Measurements from ENCODE around the gene LUZP1.
A peak's percentile ranks its signal among the peaks of the same experiment; 100 is the strongest.
"Not testable (repeated sequence)": the region's sequence is repeated elsewhere in the genome, so short reads cannot be mapped to it uniquely, and the experiment has no call there.

LUZP1 gene

DNA sequence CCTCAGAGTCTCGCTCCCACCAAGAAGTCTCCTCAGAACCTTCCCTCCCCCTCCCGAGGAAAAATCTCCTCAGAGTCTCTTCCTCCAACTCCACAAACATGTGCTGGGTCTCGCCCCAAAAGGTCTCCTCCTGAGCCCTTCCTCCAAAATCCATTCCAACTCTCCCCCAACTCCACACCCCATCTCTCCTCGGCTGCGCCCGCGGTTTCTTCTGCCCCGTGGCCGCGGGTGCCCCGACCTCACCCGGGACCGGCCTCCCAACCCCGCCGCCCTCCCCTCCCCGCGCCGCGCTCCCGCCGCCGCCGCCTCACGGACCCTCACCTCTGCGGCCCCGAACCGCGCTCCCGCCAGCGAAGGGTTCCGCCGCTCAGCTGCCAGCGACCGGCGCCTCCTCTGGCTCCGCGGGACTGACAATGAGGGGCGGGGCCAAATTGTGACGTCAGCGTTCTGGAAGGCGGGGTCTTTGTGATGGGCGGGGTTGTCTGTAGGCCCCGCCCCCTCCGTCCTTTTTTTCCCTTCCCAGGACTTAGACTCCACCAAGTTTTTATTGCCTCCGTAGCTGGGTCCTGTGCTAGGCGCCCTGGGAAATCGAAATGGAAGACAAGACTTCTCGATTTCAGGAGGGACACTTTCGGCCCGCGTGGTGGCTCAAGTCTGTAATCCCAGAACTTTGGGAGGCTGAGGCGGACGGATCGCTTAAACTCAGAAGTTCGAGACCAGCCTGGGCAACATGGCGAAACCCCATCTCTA lies at the start of gene LUZP1:
TSS of gene LUZP1 (minus strand) at position 412 of the 750 bp plus-strand sequence.
- peak; percentile 54 to 91 (median 84) for DNase-seq

DNA sequence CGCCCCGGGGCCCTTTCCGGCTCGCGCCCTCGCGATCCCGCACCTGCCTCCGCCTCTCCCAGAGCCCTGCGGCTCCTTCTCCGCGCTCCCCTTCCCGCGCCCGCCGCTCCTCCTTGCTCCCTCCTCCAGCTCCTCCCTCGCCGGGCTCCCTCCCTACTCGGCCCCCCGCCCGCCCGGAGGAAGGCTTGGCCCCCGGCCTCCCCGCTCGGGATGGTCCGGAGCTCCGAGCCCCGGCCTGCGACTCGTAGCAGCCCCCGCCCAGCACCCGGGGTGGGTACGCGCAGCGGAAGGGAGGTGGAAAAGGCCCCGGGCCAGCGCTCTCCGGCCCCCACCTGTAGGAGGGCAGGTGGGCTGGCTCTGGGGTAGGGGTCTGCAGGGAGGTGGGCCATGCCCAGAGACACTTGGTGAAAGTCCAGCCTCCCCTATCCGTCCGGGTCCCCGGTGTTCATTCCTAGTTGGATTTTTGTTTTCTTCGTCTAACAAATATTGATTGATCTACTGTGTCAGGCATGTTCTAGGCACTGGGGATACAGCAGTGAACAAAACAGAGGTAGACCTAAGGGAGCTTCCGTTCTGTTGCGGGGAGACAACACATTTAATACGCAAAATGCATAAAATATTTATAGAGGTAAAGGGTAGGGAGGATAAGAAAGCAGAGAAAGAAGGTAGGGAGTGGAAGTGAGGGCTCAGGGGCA lies 48.9 kb upstream of the LUZP1 start, which contains the start of gene HTR1D:
TSS of gene HTR1D (minus strand) at position 82 of the 695 bp plus-strand sequence. CDS start 23,283 bp downstream, outside the sequence.
- no peak for DNase-seq

DNA sequence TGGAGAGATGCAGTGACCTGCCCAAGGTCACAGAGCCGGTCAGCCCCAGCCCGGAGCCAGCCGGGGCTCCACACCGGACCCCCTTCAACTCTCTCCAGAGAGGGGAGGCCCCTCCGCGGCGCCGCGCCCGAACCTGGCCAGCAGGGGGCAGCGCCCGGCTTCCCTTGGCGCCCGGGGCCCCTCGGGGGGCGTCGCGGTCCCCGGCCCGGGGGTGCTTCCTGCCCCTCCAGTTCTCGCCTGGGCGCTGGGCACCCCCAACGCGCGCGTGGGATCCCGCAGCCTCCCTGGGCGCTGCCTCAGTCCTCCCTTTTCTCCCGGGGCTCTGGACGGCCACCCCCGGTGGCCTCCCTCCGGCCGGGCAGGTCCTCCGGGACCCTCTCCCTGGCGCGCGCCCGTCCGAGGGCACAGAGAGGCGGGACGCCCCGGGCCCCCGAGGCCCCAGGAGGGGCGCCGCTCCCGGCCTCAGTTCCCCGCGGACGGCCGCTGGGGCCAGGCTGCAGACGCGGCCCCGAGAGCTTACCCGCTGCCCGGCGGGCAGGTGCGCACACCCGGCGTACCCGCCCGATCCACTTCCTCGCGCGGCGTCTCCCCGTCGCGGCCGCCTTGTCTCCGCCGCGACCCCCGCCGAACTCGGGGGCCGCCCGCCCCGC lies 48.2 kb upstream of the LUZP1 start:
- DNase-seq, result no peak

DNA sequence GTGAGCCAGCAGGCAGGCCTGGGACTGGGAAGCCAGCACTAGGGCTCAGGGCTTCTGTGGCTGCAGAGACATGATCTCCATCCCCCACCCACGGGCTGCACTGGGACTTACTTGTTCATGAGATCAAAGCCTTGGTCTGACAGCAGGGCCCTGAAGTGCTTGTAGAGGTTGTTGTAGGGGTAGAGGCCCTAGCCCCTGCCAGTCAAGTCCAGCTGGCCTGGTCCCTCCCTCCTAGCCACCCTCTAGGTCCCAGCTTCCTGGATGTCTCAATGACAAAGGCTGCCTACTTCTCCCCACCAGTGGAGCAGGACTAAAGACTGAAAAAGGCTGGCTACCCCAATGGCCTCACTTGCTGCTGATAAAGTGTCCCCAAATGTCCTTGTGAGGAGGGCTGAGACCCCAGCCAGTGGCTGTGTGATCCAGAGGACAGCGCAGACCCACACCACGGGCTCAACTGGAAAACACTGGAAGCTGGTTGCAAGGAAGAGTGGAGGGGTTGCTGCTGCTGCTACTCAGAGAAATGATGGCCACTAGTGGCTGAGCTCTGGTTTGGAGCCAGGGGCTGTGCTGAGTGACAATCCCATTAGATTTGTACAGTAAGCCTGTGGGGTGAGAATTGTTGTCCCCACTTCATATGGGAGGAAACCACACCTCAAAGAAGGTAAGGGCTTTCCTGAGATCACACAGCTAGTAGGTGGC lies 47.2 kb upstream of the LUZP1 start:
- DNase-seq, result no peak

GRCh38 chr1:23215291-23215690 lies 46.6 kb upstream of the LUZP1 start:
- no peak for DNase-seq

DNA sequence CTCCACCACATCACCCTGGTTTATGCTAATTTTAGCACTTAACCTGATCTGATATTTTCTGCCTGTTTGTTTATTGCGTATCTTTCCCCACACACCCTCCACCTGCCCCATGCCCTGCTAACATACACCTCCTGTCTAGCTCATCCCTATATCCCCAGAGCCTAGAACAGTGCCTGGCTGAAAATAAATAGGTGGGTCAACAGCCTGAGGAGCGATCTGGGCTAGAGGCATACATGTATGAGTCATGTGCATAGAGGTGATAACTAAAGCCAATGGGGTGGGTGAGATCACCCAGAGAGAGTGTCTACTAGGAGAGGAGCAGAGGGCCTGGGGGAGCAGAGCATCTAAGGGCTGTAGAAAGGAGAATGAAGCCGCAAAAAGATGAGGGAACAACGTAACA lies 46.0 kb upstream of the LUZP1 start:
- no peak for DNase-seq

DNA sequence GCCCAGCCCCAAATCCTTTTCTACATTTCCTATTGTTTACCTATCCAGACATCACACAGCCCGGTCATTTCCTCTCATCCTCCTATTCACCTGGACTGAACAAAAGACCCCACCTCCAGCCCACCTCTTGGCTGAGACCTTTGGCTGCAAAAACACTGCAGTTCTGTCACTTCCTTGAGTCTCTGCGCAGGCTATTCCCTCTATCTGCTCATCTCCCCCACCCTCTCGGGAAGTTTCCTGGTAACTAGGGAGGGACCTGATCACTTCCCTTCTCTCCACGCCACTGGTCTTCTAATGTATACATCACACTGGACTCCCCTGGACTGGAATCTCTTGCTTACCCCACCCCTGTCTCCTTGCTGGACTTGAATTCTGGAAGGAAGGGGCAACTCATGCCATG lies 43.3 kb upstream of the LUZP1 start:
- no peak for DNase-seq

DNA sequence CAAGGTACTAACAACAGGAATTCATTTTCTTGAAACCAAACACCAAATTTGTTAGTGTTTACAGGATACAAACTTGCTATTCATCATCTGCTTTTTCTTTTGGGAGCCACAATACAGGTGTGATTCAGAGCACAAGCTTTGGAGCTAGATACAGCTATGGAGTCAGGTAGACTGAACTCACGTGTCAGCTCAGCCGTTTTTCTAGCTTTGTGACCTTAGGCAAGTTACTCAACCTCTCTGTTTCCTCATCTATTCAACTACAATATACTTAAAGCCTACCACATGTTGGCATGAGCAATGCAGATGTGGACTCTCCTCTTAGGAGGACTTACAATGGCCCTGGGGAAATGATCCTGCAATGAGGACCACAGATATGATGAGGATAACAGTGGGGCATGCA lies 42.3 kb upstream of the LUZP1 start:
- no peak for DNase-seq

- DNase-seq, result no peak
Observed at GRCh38 chr1:23210351-23210785, 41.7 kb upstream of the LUZP1 start.

- no peak for DNase-seq
Observed at GRCh38 chr1:23209770-23210169, 41.1 kb upstream of the LUZP1 start.

DNA sequence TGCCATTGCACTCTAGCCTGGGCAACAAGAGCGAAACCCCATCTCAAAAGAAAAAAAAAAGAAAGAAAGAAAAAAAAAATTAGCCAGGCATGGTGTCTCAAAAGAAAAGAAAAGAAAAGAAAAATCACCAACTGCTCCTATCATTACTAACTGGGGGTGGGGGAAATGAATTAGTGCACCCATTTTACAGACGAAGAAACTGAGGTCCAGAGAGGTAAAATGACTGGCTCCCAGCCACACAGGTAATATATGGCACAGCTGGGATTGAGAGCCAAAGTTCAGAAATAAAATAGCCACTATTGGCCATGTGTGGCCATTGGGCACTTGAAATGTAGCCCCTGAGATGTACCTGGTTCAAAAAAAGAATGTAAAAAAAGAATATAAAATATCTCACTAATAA lies 39.9 kb upstream of the LUZP1 start:
- no peak for DNase-seq

DNA sequence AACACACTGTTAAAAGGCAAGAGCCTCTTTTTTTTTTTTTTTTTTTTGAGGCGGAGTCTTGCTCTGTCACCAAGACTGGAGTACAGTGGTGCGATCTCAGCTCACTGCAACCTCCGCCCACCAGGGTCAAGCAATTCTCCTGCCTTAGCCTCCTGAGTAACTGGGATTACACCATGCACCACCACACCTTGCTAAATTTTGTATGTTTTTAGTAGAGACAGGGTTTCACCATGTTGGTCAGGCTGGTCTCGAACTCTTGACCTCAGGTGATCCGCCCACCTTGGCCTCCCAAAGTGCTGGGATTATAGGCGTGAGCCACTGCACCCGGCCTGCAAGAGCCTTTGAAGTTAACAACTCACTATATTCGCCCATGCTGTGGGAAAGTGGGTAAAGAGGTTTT lies 39.1 kb upstream of the LUZP1 start:
- not testable (repeated sequence) for DNase-seq

DNA sequence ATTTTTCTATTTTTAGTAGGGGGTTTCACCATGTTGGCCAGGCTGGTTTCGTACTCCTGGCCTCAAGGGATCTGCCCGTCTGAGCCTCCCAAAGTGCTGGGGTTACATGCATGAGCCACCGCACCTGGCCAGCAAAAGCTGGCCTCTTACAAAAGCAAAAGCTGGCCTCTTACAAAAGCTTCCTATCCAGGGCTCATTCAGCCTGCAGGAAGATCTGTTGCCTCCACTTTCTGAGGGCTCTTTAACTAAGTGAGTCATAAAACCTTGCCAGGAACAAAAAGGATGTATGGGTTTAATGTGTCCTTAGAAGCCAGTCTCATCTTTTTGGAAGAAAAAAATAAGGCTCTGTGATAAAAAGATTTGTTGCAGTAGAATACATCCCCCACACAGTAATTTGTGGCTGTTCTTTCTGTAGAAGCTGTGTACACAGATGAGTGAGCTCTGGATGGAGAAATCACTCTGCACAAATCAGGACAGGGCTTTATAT lies 33.6 kb upstream of the LUZP1 start:
- DNase-seq, result no peak

DNA sequence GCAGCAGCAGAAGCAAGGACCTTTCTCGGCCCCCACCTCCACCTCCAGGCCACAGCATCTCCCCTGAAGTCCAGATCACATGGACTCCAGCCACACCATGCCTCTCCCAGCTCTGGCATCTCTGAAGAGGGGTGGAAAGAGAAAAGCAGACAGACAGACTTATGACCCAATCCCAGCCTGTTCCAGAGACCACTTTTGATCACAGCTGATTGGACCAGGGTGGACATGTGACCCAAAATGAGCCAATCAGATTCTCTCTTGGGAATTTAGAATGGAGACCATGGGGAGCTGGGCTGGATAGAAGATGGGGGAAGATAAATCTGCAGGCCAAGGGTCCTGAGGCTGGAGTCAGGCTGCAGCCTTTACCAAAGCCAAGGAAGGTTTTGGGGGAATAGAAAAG lies 32.2 kb upstream of the LUZP1 start:
- no peak for DNase-seq

DNA sequence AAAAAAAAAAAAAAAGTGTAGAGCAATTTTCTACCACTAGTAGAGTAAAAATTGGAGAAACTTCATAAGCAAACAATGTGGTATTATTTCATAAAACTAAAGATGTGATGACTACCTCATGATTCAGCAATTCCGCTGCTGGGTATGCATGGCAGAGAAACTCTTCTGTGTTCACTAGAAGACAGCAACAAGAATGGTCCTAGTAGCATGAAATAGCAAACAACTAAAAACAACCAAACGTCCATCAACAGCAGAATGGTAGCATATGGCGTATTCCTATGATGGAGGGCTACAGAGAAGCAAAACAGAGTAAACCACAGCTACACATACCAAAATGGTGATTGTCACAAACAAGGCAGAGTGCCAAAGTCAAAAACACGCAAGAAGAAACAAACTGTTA lies 29.7 kb upstream of the LUZP1 start:
- DNase-seq, result no peak

DNA sequence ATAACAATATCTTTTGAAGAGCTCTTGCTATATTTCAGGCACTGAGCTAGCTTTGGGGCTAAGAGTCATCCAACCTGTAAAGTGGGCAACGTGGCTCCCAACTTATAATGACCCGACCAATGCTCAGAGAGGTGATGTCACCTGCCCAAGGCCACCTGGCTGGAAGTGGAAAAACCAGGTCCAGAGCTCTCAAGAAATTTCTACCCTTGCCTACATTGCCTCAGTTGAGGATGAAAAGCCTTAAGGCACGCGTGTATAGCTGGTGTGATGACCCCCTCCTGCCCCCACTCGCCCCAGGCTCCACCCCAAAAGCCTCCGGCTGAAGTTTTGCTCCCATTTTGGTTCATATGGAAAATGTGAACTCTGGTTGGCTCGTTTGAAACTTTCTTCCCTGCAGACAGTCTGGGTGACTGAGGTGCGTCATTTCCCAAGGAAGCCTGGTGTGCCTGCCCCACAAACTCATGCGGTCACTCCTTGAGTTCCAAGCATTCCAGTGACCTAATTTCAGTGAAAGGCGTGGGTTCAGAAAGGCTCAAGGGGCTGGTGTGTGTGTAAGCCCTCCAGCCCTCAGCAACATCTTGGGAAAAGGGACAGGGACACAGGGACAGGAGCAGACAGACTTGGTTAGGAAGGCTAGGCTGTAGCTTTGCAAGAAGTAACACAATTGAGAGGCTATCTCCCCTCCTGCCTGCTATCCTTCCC lies 28.1 kb upstream of the LUZP1 start:
- no peak for DNase-seq

GRCh38 chr1:23194119-23194984 lies 25.7 kb upstream of the LUZP1 start:
- DNase-seq, result no peak

DNA sequence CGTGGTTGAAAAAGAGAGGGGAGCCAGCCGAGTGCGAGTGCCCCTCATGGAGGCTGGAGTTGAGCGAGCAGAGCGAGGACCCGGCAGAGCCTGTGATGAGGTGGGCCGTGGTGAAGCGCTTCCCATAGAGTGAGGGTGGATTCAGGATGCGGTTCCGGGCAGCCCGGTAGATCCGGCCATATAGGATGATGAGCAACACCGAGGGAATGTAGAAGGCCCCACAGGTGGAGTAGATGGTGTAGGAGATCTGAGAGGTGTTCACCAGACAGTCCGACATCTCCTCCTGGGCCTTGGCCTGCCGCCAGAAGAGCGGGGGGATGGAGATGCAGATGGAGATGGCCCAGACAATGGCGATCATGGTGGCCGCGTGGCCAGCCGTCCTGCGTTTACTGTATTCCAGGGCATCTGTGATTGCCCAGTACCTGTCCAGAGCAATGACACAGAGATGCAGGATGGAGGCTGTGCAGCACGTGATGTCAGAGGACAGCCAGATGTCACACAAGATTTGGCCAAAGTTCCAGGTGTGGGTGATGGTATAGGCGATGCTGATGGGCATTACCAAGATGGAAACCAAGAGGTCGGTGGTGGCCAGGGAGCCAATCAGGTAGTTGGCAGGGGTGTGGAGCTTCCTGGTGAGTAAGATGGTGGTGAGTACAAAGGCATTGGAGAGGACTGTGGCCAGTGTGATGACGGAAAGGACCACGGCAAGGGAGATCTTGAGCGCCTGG lies 24.9 kb upstream of the LUZP1 start:
- DNase-seq, result no peak

DNA sequence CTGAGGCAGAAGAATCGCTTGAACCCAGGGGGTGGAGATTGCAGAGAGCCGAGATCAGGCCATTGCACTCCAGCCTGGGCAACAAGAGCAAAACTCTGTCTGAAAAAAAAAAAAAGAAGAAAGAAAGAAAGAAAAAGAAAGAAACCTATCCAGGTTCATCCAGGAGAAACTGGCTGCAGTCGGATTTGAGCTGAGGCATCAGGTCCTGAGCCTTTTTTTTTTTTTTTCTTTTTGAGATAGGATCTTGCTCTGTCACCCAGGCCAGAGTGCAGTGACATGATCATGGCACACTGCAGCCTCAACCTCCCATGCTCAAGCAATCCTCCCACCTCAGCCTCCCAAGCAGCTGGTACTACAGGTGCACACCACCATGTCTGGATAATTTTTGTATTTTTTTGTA lies 22.5 kb upstream of the LUZP1 start:
- no peak for DNase-seq

DNA sequence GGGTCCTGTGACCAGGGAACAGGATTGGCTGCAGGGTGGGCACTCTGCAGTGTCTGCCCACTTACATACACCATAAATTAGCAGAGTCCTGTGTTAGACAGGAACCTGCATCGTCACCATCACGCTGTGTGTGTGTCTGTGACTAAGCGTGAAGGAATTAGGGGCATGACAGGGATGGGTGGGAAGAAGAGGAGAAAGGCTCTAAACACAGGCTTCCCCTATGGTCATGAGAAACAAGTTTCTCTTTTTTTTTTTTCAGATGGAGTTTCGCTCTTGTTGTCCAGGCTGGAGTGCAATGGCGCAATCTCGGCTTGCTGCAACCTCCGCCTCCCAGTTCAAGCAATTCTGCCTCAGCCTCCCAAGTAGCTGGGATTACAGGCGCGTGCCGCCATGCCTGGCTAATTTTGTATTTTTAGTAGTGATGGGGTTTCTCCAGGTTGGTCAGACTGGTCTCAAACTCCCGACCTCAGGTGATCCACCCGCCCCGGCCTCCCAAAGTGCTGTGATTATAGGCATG lies 20.3 kb upstream of the LUZP1 start:
- not testable (repeated sequence) for DNase-seq
